IMR-90 (cell line): ENCODE measurements around the gene PEAK3. TPM values are rescaled to one million over a fixed set of nuclear protein-coding genes. Genes with fewer than 3 reads are reported as not detected.

ENCODE experiments used
- ATAC-seq: fragments of 200-7000 bp; cut with Tn5 transposase; 2 replicates; pipeline ENCODE4 v1.9.1; 2020; ENCODE audit warnings: low read depth, mild to moderate bottlenecking, moderate library complexity
- BruUV-seq: library from RNA; stranded (reverse); fragments of 400-500 nt; replicated peaks from 2 replicates; lab custom pipeline; 2021; lab: Mats Ljungman, UMichigan
- CTCF ChIA-PET: fragments of 300-600 bp; formaldehyde crosslinking; extraction: SDS; loops from one replicate; lab custom pipeline; 2021; ENCODE audit warnings: antibody characterized with exemption; lab: Yijun Ruan, JAX
- POLR2A ChIA-PET: fragments of 300-600 bp; sonication (Branson Sonifier 250); formaldehyde crosslinking; loops from one replicate; lab custom pipeline; 2022; ENCODE audit warnings: antibody characterized with exemption; ENCODE audit not compliant: unreplicated experiment; lab: Charles Lee
- DNase-seq: peaks from one replicate; pipeline ENCODE4 v3.0.0; 2013
- H2AFZ ChIP-seq: replicated peaks from 2 replicates; pipeline ENCODE3; 2013; ENCODE audit warnings: low read length, mild to moderate bottlenecking; ENCODE audit not compliant: poor library complexity
- H2AK5ac ChIP-seq: 2 replicates; pipeline ENCODE4 v1.6.1; 2013; ENCODE audit warnings: low read depth, low read length, inconsistent platforms
- H2AK9ac ChIP-seq: replicated peaks from 2 replicates; pipeline ENCODE3; 2013; ENCODE audit warnings: mild to moderate bottlenecking, low read depth, low read length, moderate library complexity; ENCODE audit not compliant: poor library complexity
- H2BK120ac ChIP-seq: 2 replicates; pipeline ENCODE4 v1.6.1; 2013; ENCODE audit warnings: low read depth, low read length, inconsistent platforms
- H2BK15ac ChIP-seq: 3 replicates; pipeline ENCODE4 v1.6.1; 2013; ENCODE audit warnings: low read depth, low read length, inconsistent platforms
- H2BK20ac ChIP-seq: 2 replicates; pipeline ENCODE4 v1.6.1; 2013; ENCODE audit warnings: low read depth, mild to moderate bottlenecking, inconsistent platforms, low read length, moderate library complexity
- H2BK5ac ChIP-seq: 2 replicates; pipeline ENCODE4 v1.6.1; 2013; ENCODE audit warnings: mild to moderate bottlenecking, low read depth, low read length, inconsistent platforms; ENCODE audit not compliant: poor library complexity, severe bottlenecking
- H3K14ac ChIP-seq: replicated peaks from 2 replicates; pipeline ENCODE4 v1.6.1; 2013; ENCODE audit warnings: low read depth, low read length, inconsistent platforms
- H3K18ac ChIP-seq: 2 replicates; pipeline ENCODE4 v1.6.1; 2013; ENCODE audit warnings: low read depth, low read length, control low read depth
- H3K23ac ChIP-seq: 2 replicates; pipeline ENCODE4 v1.6.1; 2013; ENCODE audit warnings: low read depth, low read length, inconsistent platforms
- H3K27ac ChIP-seq: 2 replicates; pipeline ENCODE4 v1.5.1; 2013; ENCODE audit warnings: mild to moderate bottlenecking, control low read depth, low read length; ENCODE audit not compliant: insufficient read depth
- H3K27me3 ChIP-seq: 2 replicates; pipeline ENCODE4 v1.6.1; 2013; ENCODE audit warnings: low read length; ENCODE audit not compliant: control insufficient read depth, insufficient read depth
- H3K36me3 ChIP-seq: 2 replicates; pipeline ENCODE4 v1.6.1; 2013; ENCODE audit warnings: low read length, mixed read lengths; ENCODE audit not compliant: control insufficient read depth, insufficient read depth
- H3K4ac ChIP-seq: 2 replicates; pipeline ENCODE4 v1.6.1; 2013; ENCODE audit warnings: low read depth, low read length, inconsistent platforms
- H3K4me1 ChIP-seq: 2 replicates; pipeline ENCODE4 v1.6.1; 2013; ENCODE audit warnings: low read length, mixed read lengths; ENCODE audit not compliant: control insufficient read depth, insufficient read depth
- H3K4me2 ChIP-seq: 2 replicates; pipeline ENCODE4 v1.6.1; 2013; ENCODE audit warnings: low read depth, mild to moderate bottlenecking, control low read depth, low read length, moderate library complexity
- H3K4me3 ChIP-seq: 2 replicates; pipeline ENCODE4 v1.5.1; 2013; ENCODE audit warnings: low read depth, mild to moderate bottlenecking, control low read depth, low read length, moderate library complexity; ENCODE audit not compliant: insufficient read depth
- H3K56ac ChIP-seq: 2 replicates; pipeline ENCODE4 v1.6.1; 2013; ENCODE audit warnings: low read length, inconsistent platforms; ENCODE audit not compliant: insufficient read depth; ENCODE audit errors: extremely low read depth
- H3K79me1 ChIP-seq, 2 experiments: 2 replicates each; pipeline ENCODE4 v1.6.1; 2013; ENCODE audit warnings: low read length in 2 of 2, inconsistent platforms in 1 of 2, low read depth in 1 of 2
- H3K9ac ChIP-seq: 2 replicates; pipeline ENCODE4 v1.6.1; 2013; ENCODE audit warnings: low read depth, low read length, control low read depth
- H3K9me1 ChIP-seq: 2 replicates; pipeline ENCODE4 v1.6.1; 2013; ENCODE audit warnings: low read length, inconsistent platforms; ENCODE audit not compliant: insufficient read depth
- H3K9me3 ChIP-seq: 2 replicates; pipeline ENCODE4 v1.6.1; 2013; ENCODE audit warnings: low read length; ENCODE audit not compliant: control insufficient read depth, insufficient read depth
- H4K20me1 ChIP-seq: 2 replicates; pipeline ENCODE4 v1.6.1; 2013; ENCODE audit warnings: low read length, inconsistent platforms; ENCODE audit not compliant: insufficient read depth
- H4K5ac ChIP-seq: 2 replicates; pipeline ENCODE4 v1.6.1; 2013; ENCODE audit warnings: mild to moderate bottlenecking, low read depth, low read length, control low read depth
- H4K8ac ChIP-seq, 2 experiments: 2 replicates each; pipeline ENCODE4 v1.6.1; 2013; ENCODE audit warnings: low read depth in 2 of 2, low read length in 2 of 2, control low read depth in 1 of 2, inconsistent platforms in 1 of 2
- H4K91ac ChIP-seq: 2 replicates; pipeline ENCODE4 v1.6.1; 2013; ENCODE audit warnings: low read depth, low read length, inconsistent platforms; ENCODE audit not compliant: insufficient read depth
- CEBPB ChIP-seq: IDR thresholded peaks from 2 replicates; pipeline ENCODE4 v1.6.1; 2012; ENCODE audit warnings: low read depth, low read length, improper control_type of control experiment
- WGBS, 2 experiments: methylation state at CpG; one replicate each; pipeline versions ENCODE4 v1.1.5 to v1.1.7; 2013; ENCODE audit warnings: missing lambda C conversion rate in 2 of 2; ENCODE audit not compliant: insufficient read length in 1 of 2; ENCODE audit errors: extremely low coverage in 2 of 2; 5-methylcytosine and 5-hydroxymethylcytosine counted together
- dilution Hi-C: fragments of 300-500 bp; cut with HindIII; formaldehyde crosslinking; loops from one replicate; pipeline ENCODE4 v1.14.3; 2018; ENCODE audit warnings: low sequenced_read_pairs; ENCODE audit not compliant: unreplicated experiment
- in situ Hi-C: fragments of 300-500 bp; cut with MboI; formaldehyde crosslinking; loops from 3 replicates; pipeline ENCODE4 v1.14.3; 2019; ENCODE audit warnings: low sequenced_read_pairs, inconsistent platforms, mixed read lengths
- intact Hi-C: fragments of 100-400 bp; cut with micrococcal nuclease; formaldehyde crosslinking; loops from 2 replicates; pipeline ENCODE4 v1.10.0; 2022
- polyA plus RNA-seq, 3 experiments: library from polyadenylated mRNA; depleted of rRNA; stranded (reverse); fragments of >200 nt; gene quantifications; 2 replicates each; pipeline ENCODE4 v1.2.3, GENCODE V29; 2012; ENCODE audit warnings: low replicate concordance in 1 of 3
- total RNA-seq: library from RNA; depleted of rRNA; stranded (reverse); fragments of >200 nt; gene quantifications from 2 replicates; pipeline ENCODE4 v1.2.3, GENCODE V29; 2012
- TF ChIP-seq, protein P1 (sequence below): fragments of 150-350 bp; IDR thresholded peaks from 2 replicates; pipeline ENCODE4 v1.6.1; 2016; ENCODE audit warnings: low read depth, mild to moderate bottlenecking, low read length, moderate library complexity, borderline replicate concordance

The PEAK3 gene
- total and polyA plus RNA-seq, 2 of the 4 experiments (the other 2 are of a cell fraction) = under 0.01 to 0.09 TPM

DNA sequence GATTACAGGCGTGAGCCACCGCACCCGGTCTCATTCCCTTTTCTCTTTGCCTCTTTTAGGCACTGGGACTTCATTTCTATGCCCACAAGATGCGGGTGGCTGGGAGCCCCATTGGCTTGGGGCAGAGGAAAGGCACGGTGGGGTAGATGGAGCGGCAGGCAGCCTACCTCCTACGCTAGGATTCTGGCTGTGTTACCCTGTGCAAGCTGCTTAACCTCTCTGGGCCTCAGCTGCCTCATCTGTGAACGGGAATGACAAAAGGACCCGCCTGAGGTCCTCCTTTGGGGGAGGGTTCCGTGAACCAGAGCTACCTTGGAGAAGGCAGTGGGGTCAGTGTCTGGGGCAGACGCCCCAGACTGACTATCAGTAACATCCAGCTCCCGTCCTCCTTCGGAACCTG is 35.3 kb upstream of the PEAK3 start:
- Histone ChIP-seq H4K5ac (no peak overlapping the region), H3K23ac (no peak overlapping the region), H4K20me1 (no peaks in the 10 kb centered on the region; the same call in 1 of the 2 replicates), H3K4me3 (no peak overlapping the region), H2BK5ac (no peak overlapping the region), H2AK9ac (no peak overlapping the region), H2BK20ac (no peak overlapping the region), H2BK120ac (no peak overlapping the region), H3K4me2 (no peak overlapping the region), H3K4ac (no peak overlapping the region), H3K79me1 (no peaks in the 10 kb centered on the region), H4K91ac (no peak overlapping the region), H3K9ac (no peak overlapping the region), H3K4me1 (no peaks in the 10 kb centered on the region), H3K56ac (no peak overlapping the region), H3K36me3 (peaks cover 8% of the 10 kb centered on the region; the same call in 1 of the 2 replicates), H3K9me3 (peaks cover 3% of the 10 kb centered on the region), H3K27ac (no peak overlapping the region), H3K9me1 (no peaks in the 10 kb centered on the region), H4K8ac (no peak overlapping the region), H3K27me3 (peaks cover 5% of the 10 kb centered on the region), H2AK5ac (no peak overlapping the region), H2BK15ac (no peak overlapping the region), H2AFZ (no peak overlapping the region), H3K14ac (no peak overlapping the region), H3K18ac (no peak overlapping the region)
- TF ChIP-seq CEBPB = no peak
- TF ChIP-seq, protein P1, sequence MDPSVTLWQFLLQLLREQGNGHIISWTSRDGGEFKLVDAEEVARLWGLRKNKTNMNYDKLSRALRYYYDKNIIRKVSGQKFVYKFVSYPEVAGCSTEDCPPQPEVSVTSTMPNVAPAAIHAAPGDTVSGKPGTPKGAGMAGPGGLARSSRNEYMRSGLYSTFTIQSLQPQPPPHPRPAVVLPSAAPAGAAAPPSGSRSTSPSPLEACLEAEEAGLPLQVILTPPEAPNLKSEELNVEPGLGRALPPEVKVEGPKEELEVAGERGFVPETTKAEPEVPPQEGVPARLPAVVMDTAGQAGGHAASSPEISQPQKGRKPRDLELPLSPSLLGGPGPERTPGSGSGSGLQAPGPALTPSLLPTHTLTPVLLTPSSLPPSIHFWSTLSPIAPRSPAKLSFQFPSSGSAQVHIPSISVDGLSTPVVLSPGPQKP = no peak
- CTCF ChIA-PET = interaction anchor here (0.7 to 1.3 kb wide), 2 partner anchors 15 to 161 kb away, joined by 3 read pairs; no protein-coding TSS in a partner anchor
- dilution Hi-C loops (no loop called here), intact Hi-C loops (loop anchor here (2.0 kb wide), 1 partner anchor 80 kb away; the partner anchor contains the start of genes PLEKHJ1 and SF3A2), in situ Hi-C loops (loop anchor here (10.0 kb wide), 1 partner anchor 162 kb away; the partner anchor contains the start of gene AP3D1)
- BruUV-seq = no TSS peak
- no peak for ATAC-seq
- DNase-seq = no peak
- 92% methylated on average over 5 of the region's 13 CpGs; no CpG with 5 or more reads in 1 of the 2 experiments for WGBS, 2 experiments
- POLR2A ChIA-PET = no interaction called here
